Panc1 (cell line): ENCODE data around the gene GPR21. TPM values are rescaled to one million over a fixed set of nuclear protein-coding genes. Genes with fewer than 3 reads are reported as not detected.

ENCODE experiments used
- ATAC-seq: fragments of 200-7000 bp; cut with Tn5 transposase; 2 replicates; pipeline ENCODE4 v1.9.1; 2020; ENCODE audit warnings: mild to moderate bottlenecking, moderate library complexity
- BruUV-seq: library from RNA; stranded (reverse); fragments of 400-500 nt; replicated peaks from 2 replicates; lab custom pipeline; 2021; lab: Mats Ljungman, UMichigan
- CTCF ChIA-PET: fragments of 300-600 bp; sonication (Branson Sonifier 250); formaldehyde crosslinking; loops from one replicate; lab custom pipeline; 2022; ENCODE audit warnings: antibody characterized with exemption; lab: Charles Lee
- POLR2A ChIA-PET: fragments of 300-600 bp; sonication (Branson Sonifier 250); formaldehyde crosslinking; loops from one replicate; lab custom pipeline; 2022; ENCODE audit warnings: antibody characterized with exemption; lab: Charles Lee
- DNase-seq: peaks from one replicate; pipeline ENCODE4 v3.0.0-alpha.2; 2010; ENCODE audit warnings: low read depth, low spot score
- H3K27ac ChIP-seq: 2 replicates; pipeline ENCODE4 v1.5.1; 2011; ENCODE audit warnings: mild to moderate bottlenecking, low read length, inconsistent platforms
- H3K27me3 ChIP-seq: fragments of 200-500 bp; sonication (Bioruptor generic); 2 replicates; pipeline ENCODE4 v1.6.0; 2014; ENCODE audit warnings: low read length, inconsistent platforms; ENCODE audit not compliant: control insufficient read depth, insufficient read depth
- H3K36me3 ChIP-seq: fragments of 200-500 bp; sonication (Bioruptor generic); 2 replicates; pipeline ENCODE4 v1.5.1; 2014; ENCODE audit warnings: inconsistent platforms, mild to moderate bottlenecking, low read length, moderate library complexity; ENCODE audit not compliant: control insufficient read depth, insufficient read depth
- H3K4me1 ChIP-seq: 2 replicates; pipeline ENCODE4 v1.5.1; 2011; ENCODE audit warnings: inconsistent platforms, mild to moderate bottlenecking, low read length, moderate library complexity; ENCODE audit not compliant: control insufficient read depth, insufficient read depth
- H3K4me3 ChIP-seq, 2 experiments: 2 replicates each; pipeline ENCODE4 v1.5.1; 2011 to 2012; ENCODE audit warnings: low read depth in 2 of 2, low read length in 2 of 2, mild to moderate bottlenecking in 2 of 2, inconsistent platforms in 1 of 2, moderate library complexity in 1 of 2
- H3K9me3 ChIP-seq: fragments of 200-500 bp; sonication (Bioruptor generic); 2 replicates; pipeline ENCODE4 v1.5.1; 2014; ENCODE audit warnings: low read depth, mild to moderate bottlenecking, inconsistent platforms, low read length, moderate library complexity; ENCODE audit not compliant: control insufficient read depth, insufficient read depth
- CTCF ChIP-seq: fragments of 450-650 bp; IDR thresholded peaks from 2 replicates; pipeline ENCODE4 v1.5.1; 2017; ENCODE audit warnings: mild to moderate bottlenecking
- POLR2AphosphoS5 ChIP-seq: IDR thresholded peaks from 2 replicates; pipeline ENCODE4 v1.6.1; 2012; ENCODE audit warnings: mild to moderate bottlenecking, low read depth, low read length, moderate library complexity
- REST ChIP-seq, 2 experiments: IDR thresholded peaks; 2 replicates each; pipeline ENCODE4 v1.6.1; 2011 to 2012; ENCODE audit warnings: low read depth in 2 of 2, control low read depth in 1 of 2, low read length in 1 of 2, mild to moderate bottlenecking in 1 of 2, moderate library complexity in 1 of 2; ENCODE audit not compliant: insufficient read depth in 1 of 2
- SIN3A ChIP-seq: IDR thresholded peaks from 2 replicates; pipeline ENCODE4 v1.6.1; 2012; ENCODE audit warnings: low read depth, mild to moderate bottlenecking, low read length, moderate library complexity, borderline replicate concordance; ENCODE audit not compliant: insufficient read depth
- TCF7L2 ChIP-seq: IDR thresholded peaks from 2 replicates; pipeline ENCODE4 v1.6.1; 2011; ENCODE audit warnings: mild to moderate bottlenecking, low read depth, low read length, inconsistent platforms
- in situ Hi-C: cut with HindIII; loops from 2 replicates; pipeline ENCODE4 v1.10.0; 2016; ENCODE audit warnings: low sequenced_read_pairs, low pct_unique_long_range_greater_than_20kb
- intact Hi-C: fragments of 100-400 bp; cut with micrococcal nuclease; formaldehyde crosslinking; loops from one replicate; pipeline ENCODE4 v1.10.0; 2022; ENCODE audit not compliant: unreplicated experiment
- total RNA-seq: library from RNA; stranded (reverse); gene quantifications from one replicate; pipeline ENCODE4 v1.2.1, GENCODE V29; 2021; ENCODE audit not compliant: unreplicated experiment

GPR21 gene
- total RNA-seq, 1 experiment from 2014 or later = not detected

- ChIA-PET POLR2A (no interaction called here), CTCF (no interaction called here)
- DNase-seq = no peak
- in situ Hi-C loops (no loop called here), intact Hi-C loops (no loop called here)
- TF ChIP-seq POLR2AphosphoS5 (no peak), REST (IDR thresholded peaks at IDR 0.05; ENCODE audit: insufficient read depth in 1 of 2, low read depth in 2 of 2, low read length in 1 of 2) (no peak), TCF7L2 (no peak), SIN3A (no peak), CTCF (no peak)
- BruUV-seq = no TSS peak
- H3K4me1 ChIP-seq = no peaks in the 10 kb centered on the region
- H3K36me3 ChIP-seq = no peaks in the 10 kb centered on the region
- no peak for ATAC-seq
- H3K27ac ChIP-seq = no peak overlapping the region
- H3K4me3 ChIP-seq = no peak overlapping the region
- H3K9me3 ChIP-seq = no peaks in the 10 kb centered on the region
- no peaks in the 10 kb centered on the region for H3K27me3 ChIP-seq
Observed at GRCh38 chr9:123035791-123036190, 2.3 kb downstream of the GPR21 start.

GRCh38 chr9:123036893-123037545, 3.6 kb downstream of the GPR21 start:
- DNase-seq = no peak
- intact Hi-C loops (no loop called here), in situ Hi-C loops (no loop called here)
- BruUV-seq = no TSS peak
- no peaks in the 10 kb centered on the region for H3K9me3 ChIP-seq
- ChIA-PET CTCF (no interaction called here), POLR2A (interaction anchor here (0.5 kb wide), 1 partner anchor 10 kb away, joined by 5 read pairs; no protein-coding TSS in a partner anchor)
- H3K36me3 ChIP-seq = peaks cover 2% of the 10 kb centered on the region; the same call in 1 of the 2 replicates
- no peak overlapping the region for H3K27ac ChIP-seq
- no peak overlapping the region for H3K4me3 ChIP-seq
- ATAC-seq = no peak
- H3K27me3 ChIP-seq = no peaks in the 10 kb centered on the region
- TF ChIP-seq CTCF (no peak), POLR2AphosphoS5 (no peak), SIN3A (no peak), REST (IDR thresholded peaks at IDR 0.05; ENCODE audit: insufficient read depth in 1 of 2, low read depth in 2 of 2, low read length in 1 of 2) (no peak), TCF7L2 (no peak)
- H3K4me1 ChIP-seq = no peaks in the 10 kb centered on the region
